GM10266 (cell line): Measurements from ENCODE around the gene TLN1.

ENCODE experiments used
- DNase-seq: peaks from one replicate; pipeline ENCODE4 v3.0.0; 2012; ENCODE audit errors: extremely low spot score
- CTCF ChIP-seq: IDR thresholded peaks from 2 replicates; pipeline ENCODE4 v1.5.1; 2012; ENCODE audit warnings: mild to moderate bottlenecking, low read depth; ENCODE audit not compliant: control insufficient read depth, insufficient read depth; ENCODE audit errors: missing control alignments

The TLN1 gene

GRCh38 chr9:35690614-35691333 is 41.2 kb downstream of the TLN1 start:
- peak; percentile 67 for DNase-seq
- TF ChIP-seq CTCF = no peak

- DNase-seq = no peak
- TF ChIP-seq CTCF = no peak
Measured at GRCh38 chr9:35690294-35690613, 41.7 kb downstream of the TLN1 start.

GRCh38 chr9:35689542-35690293 is 42.3 kb downstream of the TLN1 start, which contains the start of gene TPM2:
TSS of gene TPM2 (minus strand) at chr9:35689925. CDS start at chr9:35689817, 108 bp downstream.
- no peak for TF ChIP-seq CTCF
- DNase-seq = peak; percentile 69

GRCh38 chr9:35688558-35689541 is 43.1 kb downstream of the TLN1 start:
- TF ChIP-seq CTCF = no peak
- no peak for DNase-seq

GRCh38 chr9:35687972-35688557 is 43.9 kb downstream of the TLN1 start:
- no peak for DNase-seq
- TF ChIP-seq CTCF = no peak

GRCh38 chr9:35687306-35687705 is 44.7 kb downstream of the TLN1 start:
- TF ChIP-seq CTCF = no peak
- DNase-seq = no peak
